ENCODE measurements around the gene DNAJC15.

Gene DNAJC15

DNA sequence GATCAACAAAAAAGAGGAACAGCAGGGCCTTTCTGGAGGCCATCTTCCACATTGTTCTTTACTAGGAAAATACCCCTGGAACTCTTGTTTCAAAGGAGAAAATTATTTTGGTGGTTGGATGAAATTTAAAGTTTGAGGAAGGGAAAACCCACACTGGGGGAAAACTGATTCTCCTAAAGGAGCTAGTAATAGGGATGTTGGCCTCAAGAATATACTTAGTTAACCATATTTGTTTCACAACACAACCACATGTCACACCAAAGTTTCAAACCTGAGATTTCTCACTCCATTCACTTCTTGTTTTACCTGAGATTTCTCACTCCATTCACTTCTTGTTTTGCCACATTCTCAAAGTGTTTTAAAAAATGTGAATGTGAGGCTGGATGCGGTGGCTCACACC is 28.5 kb upstream of the DNAJC15 start:
- TF ChIP-seq, protein P1, sequence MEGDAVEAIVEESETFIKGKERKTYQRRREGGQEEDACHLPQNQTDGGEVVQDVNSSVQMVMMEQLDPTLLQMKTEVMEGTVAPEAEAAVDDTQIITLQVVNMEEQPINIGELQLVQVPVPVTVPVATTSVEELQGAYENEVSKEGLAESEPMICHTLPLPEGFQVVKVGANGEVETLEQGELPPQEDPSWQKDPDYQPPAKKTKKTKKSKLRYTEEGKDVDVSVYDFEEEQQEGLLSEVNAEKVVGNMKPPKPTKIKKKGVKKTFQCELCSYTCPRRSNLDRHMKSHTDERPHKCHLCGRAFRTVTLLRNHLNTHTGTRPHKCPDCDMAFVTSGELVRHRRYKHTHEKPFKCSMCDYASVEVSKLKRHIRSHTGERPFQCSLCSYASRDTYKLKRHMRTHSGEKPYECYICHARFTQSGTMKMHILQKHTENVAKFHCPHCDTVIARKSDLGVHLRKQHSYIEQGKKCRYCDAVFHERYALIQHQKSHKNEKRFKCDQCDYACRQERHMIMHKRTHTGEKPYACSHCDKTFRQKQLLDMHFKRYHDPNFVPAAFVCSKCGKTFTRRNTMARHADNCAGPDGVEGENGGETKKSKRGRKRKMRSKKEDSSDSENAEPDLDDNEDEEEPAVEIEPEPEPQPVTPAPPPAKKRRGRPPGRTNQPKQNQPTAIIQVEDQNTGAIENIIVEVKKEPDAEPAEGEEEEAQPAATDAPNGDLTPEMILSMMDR (IDR thresholded peaks at IDR 0.05): no peak
- Histone ChIP-seq H2AFZ (no peak overlapping the region), H3K4me1 (no peaks in the 10 kb centered on the region), H3K4me2 (ENCODE audit: low read length) (no peak overlapping the region), H3K27me3 (ENCODE audit: control insufficient read depth, insufficient read depth, low read length) (no peaks in the 10 kb centered on the region), H3K4me3 (ENCODE audit: low read depth, low read length) (no peak overlapping the region), H3K36me3 (ENCODE audit: control insufficient read depth, insufficient read depth, low read length) (no peaks in the 10 kb centered on the region), H3K27ac (no peak overlapping the region), H3K9ac (no peak overlapping the region), H3K9me3 (ENCODE audit: control insufficient read depth, low read length) (no peaks in the 10 kb centered on the region), H3K79me2 (no peaks in the 10 kb centered on the region)

DNA sequence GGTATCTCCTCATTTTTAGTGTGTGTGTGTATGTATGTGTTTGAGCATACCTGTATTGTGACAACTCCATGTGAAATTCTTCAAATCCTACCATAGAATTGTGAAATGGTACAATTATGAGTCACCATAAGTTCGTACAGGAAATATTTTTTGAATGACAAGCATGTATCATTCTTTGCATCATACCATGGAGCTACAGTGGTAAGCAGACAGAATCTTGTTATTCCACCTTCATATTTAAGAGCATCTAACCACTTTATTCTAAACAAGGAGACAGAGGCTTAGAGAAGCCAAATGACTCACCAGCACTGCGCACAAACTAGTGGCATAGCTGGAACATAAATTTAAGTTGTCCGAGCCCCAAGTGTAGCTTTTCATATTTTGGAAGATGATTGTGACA is 26.8 kb upstream of the DNAJC15 start:
- TF ChIP-seq, protein P1 (IDR thresholded peaks at IDR 0.05): no peak
- no peak overlapping the region for H3K4me2 ChIP-seq (ENCODE audit: low read length)
- H3K4me3 ChIP-seq (ENCODE audit: low read depth, low read length): no peak overlapping the region
- no peaks in the 10 kb centered on the region for H3K9me3 ChIP-seq (ENCODE audit: control insufficient read depth, low read length)
- H3K4me1 ChIP-seq: no peaks in the 10 kb centered on the region
- no peaks in the 10 kb centered on the region for H3K36me3 ChIP-seq (ENCODE audit: control insufficient read depth, insufficient read depth, low read length)
- no peak overlapping the region for H3K9ac ChIP-seq
- H3K79me2 ChIP-seq: no peaks in the 10 kb centered on the region
- H3K27ac ChIP-seq: no peak overlapping the region
- H3K27me3 ChIP-seq (ENCODE audit: control insufficient read depth, insufficient read depth, low read length): no peaks in the 10 kb centered on the region
- H2AFZ ChIP-seq: no peak overlapping the region

DNA sequence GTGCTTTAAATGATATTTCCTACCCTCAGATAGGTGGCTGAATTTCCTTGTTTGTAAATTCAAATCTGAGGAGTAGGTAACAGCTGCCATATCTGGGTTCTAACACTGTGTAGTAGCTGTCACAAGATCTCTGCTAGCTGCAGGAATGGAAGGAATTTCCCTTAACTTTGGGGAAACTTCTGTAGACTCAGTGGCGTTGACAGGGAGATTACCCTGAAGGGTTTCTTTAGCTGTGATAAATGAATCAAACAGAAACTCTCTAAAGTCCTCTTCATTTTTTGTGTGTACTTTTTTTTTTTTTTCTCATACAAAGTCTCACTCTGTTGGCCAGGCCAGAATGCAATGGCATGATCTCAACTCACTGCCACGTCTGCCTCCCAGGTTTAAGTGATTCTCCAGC is 26.0 kb upstream of the DNAJC15 start:
- no peaks in the 10 kb centered on the region for H3K27me3 ChIP-seq (ENCODE audit: control insufficient read depth, insufficient read depth, low read length)
- TF ChIP-seq, protein P1 (IDR thresholded peaks at IDR 0.05): no peak
- H3K4me3 ChIP-seq (ENCODE audit: low read depth, low read length): no peak overlapping the region

DNA sequence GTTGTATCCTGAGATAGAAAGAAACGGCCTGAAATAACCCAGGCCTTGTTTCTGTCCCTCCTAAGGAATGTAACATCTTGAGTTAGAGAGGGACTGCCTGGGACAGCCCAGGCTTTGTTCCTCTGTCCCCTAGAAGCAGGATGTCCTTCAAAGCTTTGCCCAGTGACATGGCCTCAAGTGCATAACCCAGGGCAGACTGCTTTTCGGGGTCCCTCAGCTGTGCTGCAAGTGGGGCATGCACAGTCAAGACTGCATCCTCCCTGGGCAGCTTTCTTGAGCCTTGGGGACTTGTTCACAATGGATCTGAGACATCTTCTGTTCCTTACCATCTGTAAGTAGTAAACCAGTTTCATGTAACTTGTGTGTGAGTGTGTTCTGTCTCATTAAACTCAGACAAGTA is 23.9 kb upstream of the DNAJC15 start:
- H3K9me3 ChIP-seq (ENCODE audit: control insufficient read depth, low read length): no peaks in the 10 kb centered on the region
- TF ChIP-seq, protein P1 (IDR thresholded peaks at IDR 0.05): no peak
- H3K36me3 ChIP-seq (ENCODE audit: control insufficient read depth, insufficient read depth, low read length): no peaks in the 10 kb centered on the region
- no peak overlapping the region for H3K9ac ChIP-seq
- H2AFZ ChIP-seq: no peak overlapping the region
- H3K27ac ChIP-seq: no peak overlapping the region
- H3K79me2 ChIP-seq: no peaks in the 10 kb centered on the region
- no peaks in the 10 kb centered on the region for H3K27me3 ChIP-seq (ENCODE audit: control insufficient read depth, insufficient read depth, low read length)
- H3K4me1 ChIP-seq: no peaks in the 10 kb centered on the region
- no peak overlapping the region for H3K4me2 ChIP-seq (ENCODE audit: low read length)
- H3K4me3 ChIP-seq (ENCODE audit: low read depth, low read length): no peak overlapping the region

More for the DNA sequence above, 26.0 kb upstream of the DNAJC15 start:
- no peak overlapping the region for H3K4me2 ChIP-seq (ENCODE audit: low read length)
- H2AFZ ChIP-seq: no peak overlapping the region
- H3K4me1 ChIP-seq: no peaks in the 10 kb centered on the region
- H3K9me3 ChIP-seq (ENCODE audit: control insufficient read depth, low read length): no peaks in the 10 kb centered on the region
- no peak overlapping the region for H3K9ac ChIP-seq
- H3K79me2 ChIP-seq: no peaks in the 10 kb centered on the region
- H3K36me3 ChIP-seq (ENCODE audit: control insufficient read depth, insufficient read depth, low read length): no peaks in the 10 kb centered on the region
- H3K27ac ChIP-seq: no peak overlapping the region

DNA sequence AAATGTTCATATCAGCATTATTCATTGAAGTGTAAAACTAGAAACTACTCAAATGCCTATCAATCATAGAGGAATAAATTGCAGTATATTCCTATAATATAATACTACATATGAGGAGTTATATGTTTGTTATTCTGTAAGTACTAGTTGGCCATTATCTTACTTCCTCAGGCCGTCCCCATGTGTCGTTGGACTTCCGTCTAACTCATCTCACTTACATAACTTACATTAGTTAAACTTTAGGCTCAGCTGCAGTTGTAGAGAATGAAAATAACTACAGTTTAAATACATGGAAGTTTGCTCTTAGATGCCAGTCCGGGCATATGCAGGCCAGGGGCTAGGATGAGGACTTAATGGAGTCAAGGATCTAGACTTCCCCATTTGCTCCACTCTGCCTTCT is 22.7 kb upstream of the DNAJC15 start:
- no peak overlapping the region for H3K4me3 ChIP-seq (ENCODE audit: low read depth, low read length)
- H2AFZ ChIP-seq: no peak overlapping the region
- no peaks in the 10 kb centered on the region for H3K79me2 ChIP-seq
- no peak overlapping the region for H3K9ac ChIP-seq
- no peak overlapping the region for H3K27ac ChIP-seq
- H3K27me3 ChIP-seq (ENCODE audit: control insufficient read depth, insufficient read depth, low read length): no peaks in the 10 kb centered on the region
- H3K4me2 ChIP-seq (ENCODE audit: low read length): no peak overlapping the region
- no peaks in the 10 kb centered on the region for H3K9me3 ChIP-seq (ENCODE audit: control insufficient read depth, low read length)
- TF ChIP-seq, protein P1 (IDR thresholded peaks at IDR 0.05): no peak
- H3K4me1 ChIP-seq: no peaks in the 10 kb centered on the region
- no peaks in the 10 kb centered on the region for H3K36me3 ChIP-seq (ENCODE audit: control insufficient read depth, insufficient read depth, low read length)

All from parathyroid adenoma (tissue), 2 donors.